ENCODE measurements around the gene ACADSB. TPM values are rescaled to one million over a fixed set of nuclear protein-coding genes. Genes with fewer than 3 reads are reported as not detected.

Gene ACADSB
- total RNA-seq, 1 donor from 2014 or later = 4.4 TPM

DNA sequence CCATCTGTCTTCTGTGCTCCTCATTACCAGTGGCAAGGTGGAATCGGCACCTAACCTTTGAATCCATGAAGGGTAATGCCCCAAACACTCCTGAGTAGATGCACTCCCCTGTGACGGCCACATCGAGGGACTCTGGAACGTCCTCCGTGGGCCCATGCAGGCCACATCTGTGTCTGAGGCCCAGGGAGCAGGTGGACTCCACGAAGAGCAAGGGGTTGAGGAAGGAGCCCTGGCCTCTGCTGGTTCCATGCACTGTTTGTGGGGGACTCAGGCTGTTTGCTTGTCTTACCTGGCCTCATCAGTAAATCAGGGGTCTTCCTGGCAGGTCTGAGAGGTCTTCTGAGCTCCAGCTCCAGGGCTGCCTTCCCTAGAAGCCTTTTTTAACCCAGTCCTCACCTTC, 64.4 kb downstream of the ACADSB start:
- DNase-seq (ENCODE audit: low read depth) = no peak
- TF ChIP-seq, protein P1, sequence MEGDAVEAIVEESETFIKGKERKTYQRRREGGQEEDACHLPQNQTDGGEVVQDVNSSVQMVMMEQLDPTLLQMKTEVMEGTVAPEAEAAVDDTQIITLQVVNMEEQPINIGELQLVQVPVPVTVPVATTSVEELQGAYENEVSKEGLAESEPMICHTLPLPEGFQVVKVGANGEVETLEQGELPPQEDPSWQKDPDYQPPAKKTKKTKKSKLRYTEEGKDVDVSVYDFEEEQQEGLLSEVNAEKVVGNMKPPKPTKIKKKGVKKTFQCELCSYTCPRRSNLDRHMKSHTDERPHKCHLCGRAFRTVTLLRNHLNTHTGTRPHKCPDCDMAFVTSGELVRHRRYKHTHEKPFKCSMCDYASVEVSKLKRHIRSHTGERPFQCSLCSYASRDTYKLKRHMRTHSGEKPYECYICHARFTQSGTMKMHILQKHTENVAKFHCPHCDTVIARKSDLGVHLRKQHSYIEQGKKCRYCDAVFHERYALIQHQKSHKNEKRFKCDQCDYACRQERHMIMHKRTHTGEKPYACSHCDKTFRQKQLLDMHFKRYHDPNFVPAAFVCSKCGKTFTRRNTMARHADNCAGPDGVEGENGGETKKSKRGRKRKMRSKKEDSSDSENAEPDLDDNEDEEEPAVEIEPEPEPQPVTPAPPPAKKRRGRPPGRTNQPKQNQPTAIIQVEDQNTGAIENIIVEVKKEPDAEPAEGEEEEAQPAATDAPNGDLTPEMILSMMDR (conservative IDR thresholded peaks at IDR 0.05; ENCODE audit: low read depth, low read length) = no peak
- H3K4me3 ChIP-seq (ENCODE audit: low read depth, low read length) = no peak overlapping the region

DNA sequence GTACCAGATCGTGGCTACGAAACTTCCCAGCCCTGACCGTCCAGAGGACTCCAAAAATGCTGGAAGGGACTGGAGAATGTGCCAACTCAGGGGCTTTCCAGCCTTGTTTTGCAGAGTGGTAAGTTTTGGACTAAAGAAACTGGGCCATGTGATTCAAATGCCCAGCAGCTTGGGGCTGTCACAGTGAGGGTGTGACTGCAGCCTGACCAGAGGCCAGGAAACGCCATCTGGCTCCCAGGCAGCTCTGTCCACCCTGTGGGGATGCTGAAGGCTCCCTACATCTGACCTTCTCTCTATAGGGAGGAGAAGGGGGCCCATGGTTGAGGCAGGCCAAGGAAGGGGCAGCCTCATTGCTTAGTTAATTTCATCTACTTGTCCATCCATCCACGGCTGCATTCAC, 65.4 kb downstream of the ACADSB start:
- no peak overlapping the region for H3K4me3 ChIP-seq (ENCODE audit: low read depth, low read length)
- TF ChIP-seq, protein P1 (conservative IDR thresholded peaks at IDR 0.05; ENCODE audit: low read depth, low read length) = no peak
- no peak for DNase-seq (ENCODE audit: low read depth)

DNA sequence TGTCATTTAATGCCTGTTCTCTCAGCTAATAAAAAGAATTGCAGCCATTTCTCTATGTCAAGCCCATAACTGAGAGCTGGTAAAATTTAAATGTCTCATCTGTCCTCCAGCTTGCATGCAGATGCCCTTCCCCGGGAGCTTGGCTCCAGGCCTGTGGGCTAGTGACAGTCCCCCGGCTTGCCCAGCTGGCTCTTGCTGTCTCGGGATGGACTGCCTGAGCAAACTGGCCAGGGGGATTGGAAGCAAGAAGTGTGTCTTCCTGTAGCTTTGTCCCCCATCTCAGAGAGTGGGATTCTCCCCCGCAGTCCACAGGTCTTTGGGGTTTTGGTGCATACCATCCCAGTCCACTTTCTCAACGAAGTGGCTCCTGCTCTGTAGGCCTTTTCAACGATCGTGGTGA, 73.1 kb downstream of the ACADSB start:
- TF ChIP-seq, protein P1 (conservative IDR thresholded peaks at IDR 0.05; ENCODE audit: low read depth, low read length) = no peak
- DNase-seq (ENCODE audit: low read depth) = no peak
- no peak overlapping the region for H3K4me3 ChIP-seq (ENCODE audit: low read depth, low read length)

DNA sequence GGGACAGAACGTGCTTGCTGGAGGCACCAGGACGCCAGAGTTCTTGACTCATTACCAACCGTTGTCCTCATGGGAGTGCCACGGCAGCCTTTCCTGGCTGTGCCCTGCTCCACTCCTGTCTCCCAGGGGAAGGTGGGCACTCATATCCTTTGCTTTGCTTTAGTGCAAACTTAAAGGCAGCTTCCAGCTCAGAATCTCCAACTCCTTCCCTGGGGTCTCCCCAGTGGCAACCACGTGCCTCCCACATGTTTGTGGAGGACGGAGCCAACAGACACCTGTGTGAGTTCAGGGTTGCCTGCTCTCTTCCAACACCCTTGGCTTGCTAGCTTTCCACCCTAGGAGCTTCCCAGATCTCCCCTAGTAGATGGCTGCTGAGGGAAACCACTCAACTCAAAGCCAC, 75.0 kb downstream of the ACADSB start:
- DNase-seq (ENCODE audit: low read depth) = no peak
- H3K4me3 ChIP-seq (ENCODE audit: low read depth, low read length) = no peak overlapping the region
- TF ChIP-seq, protein P1 (conservative IDR thresholded peaks at IDR 0.05; ENCODE audit: low read depth, low read length) = no peak

DNA sequence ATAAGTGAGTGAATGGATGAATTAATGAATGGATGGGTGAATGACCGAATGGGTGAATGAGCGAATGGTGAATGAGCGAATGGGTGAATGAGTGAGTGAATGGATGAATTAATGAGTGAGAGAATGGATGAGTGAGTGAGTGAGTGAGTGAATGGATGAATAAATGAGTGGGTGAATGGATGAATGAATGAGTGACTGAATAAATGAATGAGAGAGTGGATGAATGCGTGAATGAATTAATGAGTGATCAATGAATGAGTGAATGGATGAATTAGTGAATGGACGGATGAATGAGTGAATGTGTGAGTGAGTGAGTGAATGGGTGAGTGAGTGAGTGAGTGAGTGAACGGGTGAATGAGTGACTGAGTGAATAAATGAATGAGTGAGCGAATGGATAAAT, 77.5 kb downstream of the ACADSB start:
- no peak for DNase-seq (ENCODE audit: low read depth)
- TF ChIP-seq, protein P1 (conservative IDR thresholded peaks at IDR 0.05; ENCODE audit: low read depth, low read length) = no peak
- H3K4me3 ChIP-seq (ENCODE audit: low read depth, low read length) = no peak overlapping the region

DNA sequence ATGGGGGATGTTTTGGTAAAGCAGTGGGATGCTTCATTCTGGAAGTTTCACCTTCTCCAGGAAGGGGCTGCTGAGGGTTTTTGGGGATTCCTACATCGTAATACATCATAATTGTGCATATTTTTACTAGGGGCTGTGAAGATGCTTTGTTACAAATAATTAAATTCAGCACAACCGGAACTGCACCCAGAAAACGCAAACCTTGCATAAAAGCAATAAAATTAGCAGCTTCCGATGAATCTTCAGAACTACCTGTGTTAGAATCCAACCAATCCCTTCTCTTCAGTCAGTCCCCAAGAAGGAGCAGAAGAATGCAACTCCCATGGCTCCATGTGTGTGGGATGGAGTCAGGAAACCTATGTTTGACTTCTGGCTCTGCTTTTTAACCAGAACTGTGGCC, 78.5 kb downstream of the ACADSB start:
- TF ChIP-seq, protein P1 (conservative IDR thresholded peaks at IDR 0.05; ENCODE audit: low read depth, low read length) = no peak
- no peak overlapping the region for H3K4me3 ChIP-seq (ENCODE audit: low read depth, low read length)
- no peak for DNase-seq (ENCODE audit: low read depth)

DNA sequence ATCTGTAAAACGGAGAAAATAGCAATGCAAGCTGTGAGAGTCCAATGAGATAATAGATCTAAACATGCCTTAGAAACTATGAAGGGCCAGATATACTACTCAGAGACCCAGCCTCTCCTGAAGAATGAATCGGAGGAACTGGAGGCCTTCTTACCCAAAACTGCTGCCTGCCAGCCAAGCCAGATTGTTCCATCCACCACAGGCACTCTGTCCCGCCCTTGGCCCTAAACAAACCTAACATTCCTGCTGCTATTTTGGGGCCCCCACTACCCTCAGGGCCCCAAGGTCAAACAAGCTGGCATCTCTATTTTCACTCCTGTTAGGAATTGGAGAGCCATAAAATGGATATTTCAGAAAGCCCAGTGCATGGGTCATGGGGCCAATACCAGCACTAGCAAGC, 79.0 kb downstream of the ACADSB start:
- TF ChIP-seq, protein P1 (conservative IDR thresholded peaks at IDR 0.05; ENCODE audit: low read depth, low read length) = no peak
- no peak for DNase-seq (ENCODE audit: low read depth)
- H3K4me3 ChIP-seq (ENCODE audit: low read depth, low read length) = no peak overlapping the region

Data from epithelial cell of proximal tubule (primary cell).